ENCODE measurements around the gene ZSWIM3. TPM values are rescaled to one million over a fixed set of nuclear protein-coding genes. Genes with fewer than 3 reads are reported as not detected.

Gene ZSWIM3
- total RNA-seq, 2 experiments from 2014 or later: 3.5 to 3.6 TPM

GRCh38 chr20:45925821-45926506, 68.5 kb downstream of the ZSWIM3 start:
- CTCF ChIA-PET: interaction anchor here (0.8 to 1.5 kb wide), 3 partner anchors 11 to 102 kb away, joined by 3 to 5 read pairs (median 4); no protein-coding TSS in a partner anchor
- POLR2A ChIA-PET: interaction anchor here (0.9 to 1.5 kb wide), 2 partner anchors 9 to 11 kb away, joined by 3 to 5 read pairs; partner anchors contain the start of gene PCIF1
- Mint-ChIP-seq H3K9me3 (no peaks in the 10 kb centered on the region), H3K4me3 (no peak overlapping the region), H3K36me3 (ENCODE audit: low read depth) (no peaks in the 10 kb centered on the region), H3K27me3 (peaks cover 2% of the 10 kb centered on the region), H3K4me1 (ENCODE audit: low read depth) (peaks cover 3% of the 10 kb centered on the region), H3K27ac (no peak overlapping the region)
- intact Hi-C loops (cut with micrococcal nuclease): no loop called here
- ATAC-seq: no peak
- DNase-seq: no peak
- no peak for TF ChIP-seq CTCF (IDR thresholded peaks at IDR 0.05)

DNA sequence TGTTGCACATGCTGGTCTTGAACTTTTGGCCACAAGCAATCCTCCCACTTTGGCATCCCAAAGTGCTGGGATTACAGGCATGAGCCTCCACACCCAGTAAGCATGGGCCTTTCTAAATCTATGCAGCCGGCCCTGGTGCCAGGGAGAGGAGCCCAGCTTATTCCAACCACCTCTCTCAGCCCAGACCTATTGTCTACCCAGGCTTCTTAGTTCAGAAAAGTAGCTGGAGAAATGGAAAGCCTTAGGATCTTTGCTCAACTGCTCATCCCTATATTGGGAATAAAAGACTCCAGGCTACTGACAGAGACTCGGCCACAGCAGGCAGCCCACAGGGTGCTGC, 69.3 kb downstream of the ZSWIM3 start:
- intact Hi-C loops (cut with micrococcal nuclease): no loop called here
- no peak for TF ChIP-seq CTCF (IDR thresholded peaks at IDR 0.05)

GRCh38 chr20:45927071-45927878, 69.9 kb downstream of the ZSWIM3 start:
- Mint-ChIP-seq H3K27ac (no peak overlapping the region), H3K36me3 (ENCODE audit: low read depth) (no peaks in the 10 kb centered on the region), H3K27me3 (no peaks in the 10 kb centered on the region), H3K9me3 (no peaks in the 10 kb centered on the region), H3K4me1 (ENCODE audit: low read depth) (no peaks in the 10 kb centered on the region), H3K4me3 (no peak overlapping the region)
- DNase-seq (no peak), ATAC-seq (no peak)
- CTCF ChIA-PET: interaction anchor here (1.3 kb wide), 3 partner anchors 42 to 128 kb away, joined by 4 to 6 read pairs (median 4); no protein-coding TSS in a partner anchor
- TF ChIP-seq CTCF (IDR thresholded peaks at IDR 0.05): no peak
- intact Hi-C loops (cut with micrococcal nuclease): no loop called here
- POLR2A ChIA-PET: interaction anchor here (0.8 kb wide), 1 partner anchor 19 kb away, joined by 3 read pairs; no protein-coding TSS in a partner anchor

More for the DNA sequence above, 69.3 kb downstream of the ZSWIM3 start:
- CTCF ChIA-PET: interaction anchor here (1.3 to 1.5 kb wide), 3 partner anchors 11 to 102 kb away, joined by 4 to 5 read pairs (median 4); no protein-coding TSS in a partner anchor
- DNase-seq (no peak), ATAC-seq (no peak)
- H3K4me1 Mint-ChIP-seq (ENCODE audit: low read depth): peaks cover 2% of the 10 kb centered on the region
- H3K9me3 Mint-ChIP-seq: no peaks in the 10 kb centered on the region
- no peaks in the 10 kb centered on the region for H3K36me3 Mint-ChIP-seq (ENCODE audit: low read depth)
- POLR2A ChIA-PET: interaction anchor here (0.9 to 1.5 kb wide), 2 partner anchors 8 to 11 kb away, joined by 3 to 5 read pairs; partner anchors contain the start of gene PCIF1
- H3K4me3 Mint-ChIP-seq: no peak overlapping the region
- peaks cover under 1% of the 10 kb centered on the region for H3K27me3 Mint-ChIP-seq
- no peak overlapping the region for H3K27ac Mint-ChIP-seq

Other genes starting within 250 kb of the ZSWIM3 start
- gene WFDC10A, start 227.9 kb upstream of the ZSWIM3 start, total RNA-seq: not detected
- not detected for gene WFDC9, start 226.3 kb upstream of the ZSWIM3 start, total RNA-seq
- gene WFDC11, start 187.4 kb upstream of the ZSWIM3 start, total RNA-seq: not detected
- gene WFDC13, start 155.6 kb upstream of the ZSWIM3 start, total RNA-seq: not detected
- not detected for gene WFDC10B, start 152.6 kb upstream of the ZSWIM3 start, total RNA-seq
- gene SPINT4, start 135.3 kb upstream of the ZSWIM3 start, total RNA-seq: not detected
- gene WFDC3, start 65.7 kb upstream of the ZSWIM3 start, total RNA-seq: under 1 TPM in 1 of 2 experiments, not detected in 1; 0.54 TPM
- gene DNTTIP1, start 65.7 kb upstream of the ZSWIM3 start, total RNA-seq: 10 to 100 TPM; 25.3 to 27.1 TPM
- gene UBE2C, start 45.0 kb upstream of the ZSWIM3 start, total RNA-seq: 100 to 1,000 TPM; 149 to 151 TPM
- not detected for gene TNNC2, start 30.3 kb upstream of the ZSWIM3 start, total RNA-seq
- 1 to 10 TPM; 1.4 to 1.7 TPM for gene SNX21, start 23.8 kb upstream of the ZSWIM3 start, total RNA-seq
- gene ACOT8, start 222 bp upstream of the ZSWIM3 start, total RNA-seq: 10 to 100 TPM; 18.5 to 21.2 TPM
- gene ZSWIM1, start 23.6 kb downstream of the ZSWIM3 start, total RNA-seq: 1 to 10 TPM; 8.2 to 9.1 TPM
- gene SPATA25, start 30.0 kb downstream of the ZSWIM3 start, total RNA-seq: under 1 TPM; 0.58 to 0.74 TPM
- 1 to 10 TPM; 2.4 to 2.9 TPM for gene NEURL2, start 33.6 kb downstream of the ZSWIM3 start, total RNA-seq
- gene CTSA, start 33.7 kb downstream of the ZSWIM3 start, total RNA-seq: 10 to 100 TPM; 34.5 to 40.2 TPM
- gene PLTP, start 54.5 kb downstream of the ZSWIM3 start, total RNA-seq: 1 to 10 TPM; 7.4 to 8.6 TPM
- gene PCIF1, start 77.1 kb downstream of the ZSWIM3 start, total RNA-seq: 10 to 100 TPM; 27.8 to 29.5 TPM
- gene ZNF335, start 114.6 kb downstream of the ZSWIM3 start, total RNA-seq: 10 to 100 TPM; 27.0 to 28.8 TPM
- gene MMP9, start 151.3 kb downstream of the ZSWIM3 start, total RNA-seq: under 1 TPM in 1 of 2 experiments, not detected in 1; 0.11 TPM
- under 1 TPM in 1 of 2 experiments, not detected in 1; 0.43 TPM for gene SLC12A5, start 171.6 kb downstream of the ZSWIM3 start, total RNA-seq
- gene NCOA5, start 232.3 kb downstream of the ZSWIM3 start, total RNA-seq: 10 to 100 TPM; 13.1 to 16.8 TPM

All from activated CD8-positive, alpha-beta T cell treated with anti-CD3 and anti-CD28 coated beads for 36 hours (primary cell).